IMR-90 (cell line): ENCODE measurements around the gene AFDN. TPM values are rescaled to one million over a fixed set of nuclear protein-coding genes. Genes with fewer than 3 reads are reported as not detected.

Experiments
- ATAC-seq: fragments of 200-7000 bp; cut with Tn5 transposase; 2 replicates; pipeline ENCODE4 v1.9.1; 2020; ENCODE audit warnings: low read depth, mild to moderate bottlenecking, moderate library complexity
- BruUV-seq: library from RNA; stranded (reverse); fragments of 400-500 nt; replicated peaks from 2 replicates; lab custom pipeline; 2021; lab: Mats Ljungman, UMichigan
- CTCF ChIA-PET: fragments of 300-600 bp; formaldehyde crosslinking; extraction: SDS; loops from one replicate; lab custom pipeline; 2021; ENCODE audit warnings: antibody characterized with exemption; lab: Yijun Ruan, JAX
- POLR2A ChIA-PET: fragments of 300-600 bp; sonication (Branson Sonifier 250); formaldehyde crosslinking; loops from one replicate; lab custom pipeline; 2022; ENCODE audit warnings: antibody characterized with exemption; ENCODE audit not compliant: unreplicated experiment; lab: Charles Lee
- DNase-seq: peaks from one replicate; pipeline ENCODE4 v3.0.0; 2013
- H2AFZ ChIP-seq: replicated peaks from 2 replicates; pipeline ENCODE3; 2013; ENCODE audit warnings: low read length, mild to moderate bottlenecking; ENCODE audit not compliant: poor library complexity
- H2AK5ac ChIP-seq: 2 replicates; pipeline ENCODE4 v1.6.1; 2013; ENCODE audit warnings: low read depth, low read length, inconsistent platforms
- H2AK9ac ChIP-seq: replicated peaks from 2 replicates; pipeline ENCODE3; 2013; ENCODE audit warnings: mild to moderate bottlenecking, low read depth, low read length, moderate library complexity; ENCODE audit not compliant: poor library complexity
- H2BK120ac ChIP-seq: 2 replicates; pipeline ENCODE4 v1.6.1; 2013; ENCODE audit warnings: low read depth, low read length, inconsistent platforms
- H2BK15ac ChIP-seq: 3 replicates; pipeline ENCODE4 v1.6.1; 2013; ENCODE audit warnings: low read depth, low read length, inconsistent platforms
- H2BK20ac ChIP-seq: 2 replicates; pipeline ENCODE4 v1.6.1; 2013; ENCODE audit warnings: low read depth, mild to moderate bottlenecking, inconsistent platforms, low read length, moderate library complexity
- H2BK5ac ChIP-seq: 2 replicates; pipeline ENCODE4 v1.6.1; 2013; ENCODE audit warnings: mild to moderate bottlenecking, low read depth, low read length, inconsistent platforms; ENCODE audit not compliant: poor library complexity, severe bottlenecking
- H3K14ac ChIP-seq: replicated peaks from 2 replicates; pipeline ENCODE4 v1.6.1; 2013; ENCODE audit warnings: low read depth, low read length, inconsistent platforms
- H3K18ac ChIP-seq: 2 replicates; pipeline ENCODE4 v1.6.1; 2013; ENCODE audit warnings: low read depth, low read length, control low read depth
- H3K23ac ChIP-seq: 2 replicates; pipeline ENCODE4 v1.6.1; 2013; ENCODE audit warnings: low read depth, low read length, inconsistent platforms
- H3K27ac ChIP-seq: 2 replicates; pipeline ENCODE4 v1.5.1; 2013; ENCODE audit warnings: mild to moderate bottlenecking, control low read depth, low read length; ENCODE audit not compliant: insufficient read depth
- H3K27me3 ChIP-seq: 2 replicates; pipeline ENCODE4 v1.6.1; 2013; ENCODE audit warnings: low read length; ENCODE audit not compliant: control insufficient read depth, insufficient read depth
- H3K36me3 ChIP-seq: 2 replicates; pipeline ENCODE4 v1.6.1; 2013; ENCODE audit warnings: low read length, mixed read lengths; ENCODE audit not compliant: control insufficient read depth, insufficient read depth
- H3K4ac ChIP-seq: 2 replicates; pipeline ENCODE4 v1.6.1; 2013; ENCODE audit warnings: low read depth, low read length, inconsistent platforms
- H3K4me1 ChIP-seq: 2 replicates; pipeline ENCODE4 v1.6.1; 2013; ENCODE audit warnings: low read length, mixed read lengths; ENCODE audit not compliant: control insufficient read depth, insufficient read depth
- H3K4me2 ChIP-seq: 2 replicates; pipeline ENCODE4 v1.6.1; 2013; ENCODE audit warnings: low read depth, mild to moderate bottlenecking, control low read depth, low read length, moderate library complexity
- H3K4me3 ChIP-seq: 2 replicates; pipeline ENCODE4 v1.5.1; 2013; ENCODE audit warnings: low read depth, mild to moderate bottlenecking, control low read depth, low read length, moderate library complexity; ENCODE audit not compliant: insufficient read depth
- H3K56ac ChIP-seq: 2 replicates; pipeline ENCODE4 v1.6.1; 2013; ENCODE audit warnings: low read length, inconsistent platforms; ENCODE audit not compliant: insufficient read depth; ENCODE audit errors: extremely low read depth
- H3K79me1 ChIP-seq, 2 experiments: 2 replicates each; pipeline ENCODE4 v1.6.1; 2013; ENCODE audit warnings: low read length in 2 of 2, inconsistent platforms in 1 of 2, low read depth in 1 of 2
- H3K9ac ChIP-seq: 2 replicates; pipeline ENCODE4 v1.6.1; 2013; ENCODE audit warnings: low read depth, low read length, control low read depth
- H3K9me1 ChIP-seq: 2 replicates; pipeline ENCODE4 v1.6.1; 2013; ENCODE audit warnings: low read length, inconsistent platforms; ENCODE audit not compliant: insufficient read depth
- H3K9me3 ChIP-seq: 2 replicates; pipeline ENCODE4 v1.6.1; 2013; ENCODE audit warnings: low read length; ENCODE audit not compliant: control insufficient read depth, insufficient read depth
- H4K20me1 ChIP-seq: 2 replicates; pipeline ENCODE4 v1.6.1; 2013; ENCODE audit warnings: low read length, inconsistent platforms; ENCODE audit not compliant: insufficient read depth
- H4K5ac ChIP-seq: 2 replicates; pipeline ENCODE4 v1.6.1; 2013; ENCODE audit warnings: mild to moderate bottlenecking, low read depth, low read length, control low read depth
- H4K8ac ChIP-seq, 2 experiments: 2 replicates each; pipeline ENCODE4 v1.6.1; 2013; ENCODE audit warnings: low read depth in 2 of 2, low read length in 2 of 2, control low read depth in 1 of 2, inconsistent platforms in 1 of 2
- H4K91ac ChIP-seq: 2 replicates; pipeline ENCODE4 v1.6.1; 2013; ENCODE audit warnings: low read depth, low read length, inconsistent platforms; ENCODE audit not compliant: insufficient read depth
- CEBPB ChIP-seq: IDR thresholded peaks from 2 replicates; pipeline ENCODE4 v1.6.1; 2012; ENCODE audit warnings: low read depth, low read length, improper control_type of control experiment
- FOS ChIP-seq: fragments of 150-350 bp; IDR thresholded peaks from 2 replicates; pipeline ENCODE4 v1.6.1; 2016; ENCODE audit warnings: low read depth, low read length
- RCOR1 ChIP-seq: IDR thresholded peaks from 2 replicates; pipeline ENCODE4 v1.6.1; 2012; ENCODE audit warnings: mild to moderate bottlenecking, low read length, improper control_type of control experiment; ENCODE audit not compliant: insufficient replicate concordance
- USF2 ChIP-seq: fragments of 150-350 bp; IDR thresholded peaks from 2 replicates; pipeline ENCODE4 v1.6.1; 2017; ENCODE audit warnings: mild to moderate bottlenecking, antibody characterized with exemption, low read length, low read depth
- WGBS, 2 experiments: methylation state at CpG; one replicate each; pipeline versions ENCODE4 v1.1.5 to v1.1.7; 2013; ENCODE audit warnings: missing lambda C conversion rate in 2 of 2; ENCODE audit not compliant: insufficient read length in 1 of 2; ENCODE audit errors: extremely low coverage in 2 of 2; 5-methylcytosine and 5-hydroxymethylcytosine counted together
- dilution Hi-C: fragments of 300-500 bp; cut with HindIII; formaldehyde crosslinking; loops from one replicate; pipeline ENCODE4 v1.14.3; 2018; ENCODE audit warnings: low sequenced_read_pairs; ENCODE audit not compliant: unreplicated experiment
- in situ Hi-C: fragments of 300-500 bp; cut with MboI; formaldehyde crosslinking; loops from 3 replicates; pipeline ENCODE4 v1.14.3; 2019; ENCODE audit warnings: low sequenced_read_pairs, inconsistent platforms, mixed read lengths
- intact Hi-C: fragments of 100-400 bp; cut with micrococcal nuclease; formaldehyde crosslinking; loops from 2 replicates; pipeline ENCODE4 v1.10.0; 2022
- polyA plus RNA-seq, 3 experiments: library from polyadenylated mRNA; depleted of rRNA; stranded (reverse); fragments of >200 nt; gene quantifications; 2 replicates each; pipeline ENCODE4 v1.2.3, GENCODE V29; 2012; ENCODE audit warnings: low replicate concordance in 1 of 3
- total RNA-seq: library from RNA; depleted of rRNA; stranded (reverse); fragments of >200 nt; gene quantifications from 2 replicates; pipeline ENCODE4 v1.2.3, GENCODE V29; 2012

The AFDN gene
- total and polyA plus RNA-seq, 2 of the 4 experiments (the other 2 are of a cell fraction): 11.6 to 20.8 TPM

DNA sequence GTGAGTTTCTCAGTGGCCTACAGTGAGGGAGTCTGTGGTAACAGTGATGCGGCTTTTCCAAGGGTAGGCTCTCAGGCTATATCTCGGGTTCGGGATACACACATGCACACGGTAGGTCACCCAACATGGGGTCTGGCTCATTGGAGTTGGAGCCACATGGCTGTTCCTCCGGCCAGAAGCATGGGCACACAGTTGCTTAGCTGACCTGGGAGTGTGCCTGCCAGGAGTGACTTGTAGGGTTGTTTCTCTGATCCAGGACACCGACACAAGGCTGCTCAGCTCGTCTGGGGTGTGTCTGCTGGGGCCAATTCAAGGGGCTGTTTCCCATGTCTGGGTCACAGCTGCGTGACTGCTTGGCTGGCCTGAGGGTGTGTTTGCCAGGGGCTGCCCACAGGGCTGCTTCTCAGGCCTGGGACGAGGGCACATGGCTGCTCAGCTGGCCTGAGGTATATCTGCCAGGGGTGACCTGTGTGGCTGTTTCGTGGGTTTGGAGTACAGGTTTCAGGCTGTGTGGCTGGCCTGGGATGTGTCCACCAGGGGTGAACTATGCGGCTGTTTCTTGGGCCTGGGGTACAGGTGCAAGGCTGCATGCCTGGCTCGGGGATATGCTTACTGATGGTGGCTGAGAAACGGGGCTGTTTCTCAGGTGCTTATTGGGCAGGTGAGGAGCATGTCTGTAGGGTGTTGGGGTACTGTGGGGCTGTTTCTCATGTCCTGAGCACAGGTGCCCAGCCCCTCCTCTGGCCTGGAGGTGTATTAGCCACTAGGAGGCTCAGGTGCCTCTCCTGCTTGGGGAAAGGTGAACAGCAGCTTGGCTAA, 185.9 kb downstream of the AFDN start (continued):
- no peak for TF ChIP-seq USF2

DNA sequence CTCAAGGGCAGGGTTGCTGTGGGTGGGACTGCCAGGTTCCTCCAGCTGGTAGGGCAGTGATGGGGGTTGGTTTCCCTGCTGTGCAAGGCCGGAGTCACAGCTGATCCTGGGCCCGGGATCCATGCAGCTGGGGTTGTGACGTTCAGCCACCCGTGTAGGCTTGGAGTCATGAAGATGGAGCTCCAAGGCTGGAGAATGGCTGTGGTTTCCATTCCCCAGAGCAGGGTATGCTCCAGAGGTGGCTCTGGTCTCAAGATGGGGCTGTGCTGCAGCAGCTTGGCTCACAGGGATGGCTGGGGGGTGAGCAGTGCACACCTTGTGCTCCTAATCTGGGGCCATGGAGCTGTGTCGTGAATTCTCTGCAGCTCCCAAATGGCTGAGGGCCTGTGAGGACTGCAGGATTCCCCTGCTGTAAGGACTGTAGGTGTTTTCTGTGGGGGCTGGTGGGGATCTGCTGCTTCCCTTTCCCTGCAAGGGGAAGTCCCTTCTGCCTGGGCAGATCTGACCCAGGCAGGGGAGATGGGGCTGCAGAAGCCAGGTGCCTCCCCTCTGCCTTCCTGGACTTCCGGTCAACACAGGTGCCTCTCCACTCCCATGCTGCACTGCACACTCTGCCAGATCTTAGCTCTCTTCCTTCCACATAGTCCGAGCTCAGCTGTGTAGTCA, 186.7 kb downstream of the AFDN start:
- in situ Hi-C loops: no loop called here
- POLR2A ChIA-PET: no interaction called here

More for the DNA sequence above, 186.7 kb downstream of the AFDN start:
- DNase-seq: no peak
- H3K36me3 ChIP-seq: no peaks in the 10 kb centered on the region
- H3K9me3 ChIP-seq: peaks cover 25% of the 10 kb centered on the region
- H2BK15ac ChIP-seq: no peak overlapping the region
- H3K4me3 ChIP-seq: no peak overlapping the region
- BruUV-seq: no TSS peak
- H2BK5ac ChIP-seq: no peak overlapping the region
- H3K4me2 ChIP-seq: no peak overlapping the region
- 88% methylated on average over 3 of the region's 7 CpGs; no CpG with 5 or more reads in 1 of the 2 experiments for WGBS, 2 experiments
- H2BK120ac ChIP-seq: no peak overlapping the region
- H3K4me1 ChIP-seq: no peaks in the 10 kb centered on the region
- H3K4ac ChIP-seq: no peak overlapping the region
- H2AFZ ChIP-seq: no peak overlapping the region
- H3K27ac ChIP-seq: no peak overlapping the region
- no peak overlapping the region for H3K56ac ChIP-seq
- H4K5ac ChIP-seq: no peak overlapping the region
- H2AK5ac ChIP-seq: no peak overlapping the region
- no peak overlapping the region for H3K14ac ChIP-seq
- H4K91ac ChIP-seq: no peak overlapping the region
- peaks cover 10% of the 10 kb centered on the region for H3K27me3 ChIP-seq
- H3K18ac ChIP-seq: no peak overlapping the region
- no peaks in the 10 kb centered on the region for H4K20me1 ChIP-seq
- dilution Hi-C loops: no loop called here
- H3K9me1 ChIP-seq: no peaks in the 10 kb centered on the region
- no peak overlapping the region for H4K8ac ChIP-seq
- no peak for ATAC-seq
- TF ChIP-seq FOS (no peak), CEBPB (no peak), RCOR1 (no peak)
- H3K79me1 ChIP-seq: no peaks in the 10 kb centered on the region
- no peak overlapping the region for H2BK20ac ChIP-seq
- H2AK9ac ChIP-seq: no peak overlapping the region
- CTCF ChIA-PET: no interaction called here
- intact Hi-C loops: no loop called here
- no peak overlapping the region for H3K9ac ChIP-seq
- H3K23ac ChIP-seq: no peak overlapping the region
